GM23338 (cell line): Measurements from ENCODE around the gene ASCL5.

Experiments
- CREB1 ChIP-seq: fragments of 250-450 bp; sonication (Bioruptor Pico); IDR thresholded peaks from 2 replicates; pipeline ENCODE4 v1.5.0; 2020; ENCODE audit warnings: low read depth, mild to moderate bottlenecking, moderate library complexity
- EZH2 ChIP-seq: fragments of 200-600 bp; sonication (generic); IDR thresholded peaks from one replicate; pipeline ENCODE4 v1.8.0; 2017; ENCODE audit warnings: antibody characterized with exemption, mild to moderate bottlenecking, low read depth; ENCODE audit not compliant: unreplicated experiment
- EZH2phosphoT487 ChIP-seq: fragments of 200-600 bp; sonication (generic); IDR thresholded peaks from one replicate; pipeline ENCODE4 v1.8.1; 2018; ENCODE audit warnings: antibody characterized with exemption; ENCODE audit not compliant: unreplicated experiment
- JUNB ChIP-seq: IDR thresholded peaks from one replicate; pipeline ENCODE4 v1.6.1; 2016; ENCODE audit warnings: antibody characterized with exemption; ENCODE audit not compliant: unreplicated experiment
- NANOG ChIP-seq: IDR thresholded peaks from 2 replicates; pipeline ENCODE4 v1.6.1; 2016; ENCODE audit warnings: antibody characterized with exemption, borderline replicate concordance
- POLR2AphosphoS5 ChIP-seq: IDR thresholded peaks from 2 replicates; pipeline ENCODE4 v1.6.1; 2016; ENCODE audit warnings: antibody characterized with exemption, low read depth
- REST ChIP-seq: IDR thresholded peaks from one replicate; pipeline ENCODE4 v1.6.1; 2018; ENCODE audit warnings: antibody characterized with exemption; ENCODE audit not compliant: unreplicated experiment
- STAT1 ChIP-seq: IDR thresholded peaks from one replicate; pipeline ENCODE4 v1.6.1; 2016; ENCODE audit warnings: antibody characterized with exemption; ENCODE audit not compliant: unreplicated experiment
- ZNF114 ChIP-seq: fragments of 250-450 bp; sonication (Bioruptor Pico); IDR thresholded peaks from 2 replicates; pipeline ENCODE4 v1.5.0; 2020; ENCODE audit warnings: mild to moderate bottlenecking, moderate library complexity
- ZNF331 ChIP-seq: fragments of 250-450 bp; sonication (Bioruptor Pico); IDR thresholded peaks from 2 replicates; pipeline ENCODE4 v1.5.0; 2020; ENCODE audit warnings: low read depth, mild to moderate bottlenecking, moderate library complexity
- TF ChIP-seq, protein P1 (sequence below), 2 experiments: fragments of 200-600 bp in 1 of 2; sonication (generic) in 1 of 2; conservative IDR thresholded peaks; 2 replicates each; pipeline versions ENCODE4 v1.5.1 to v1.6.1; 2016 to 2017; ENCODE audit warnings: antibody characterized with exemption in 2 of 2, low read depth in 2 of 2, mild to moderate bottlenecking in 2 of 2, moderate library complexity in 1 of 2
- TF ChIP-seq, protein P2 (sequence below): IDR thresholded peaks from 2 replicates; pipeline ENCODE4 v1.6.1; 2016; ENCODE audit warnings: antibody characterized with exemption

GRCh38 chr1:201109651-201110050, 17.3 kb downstream of the ASCL5 start:
- TF ChIP-seq, protein P1, sequence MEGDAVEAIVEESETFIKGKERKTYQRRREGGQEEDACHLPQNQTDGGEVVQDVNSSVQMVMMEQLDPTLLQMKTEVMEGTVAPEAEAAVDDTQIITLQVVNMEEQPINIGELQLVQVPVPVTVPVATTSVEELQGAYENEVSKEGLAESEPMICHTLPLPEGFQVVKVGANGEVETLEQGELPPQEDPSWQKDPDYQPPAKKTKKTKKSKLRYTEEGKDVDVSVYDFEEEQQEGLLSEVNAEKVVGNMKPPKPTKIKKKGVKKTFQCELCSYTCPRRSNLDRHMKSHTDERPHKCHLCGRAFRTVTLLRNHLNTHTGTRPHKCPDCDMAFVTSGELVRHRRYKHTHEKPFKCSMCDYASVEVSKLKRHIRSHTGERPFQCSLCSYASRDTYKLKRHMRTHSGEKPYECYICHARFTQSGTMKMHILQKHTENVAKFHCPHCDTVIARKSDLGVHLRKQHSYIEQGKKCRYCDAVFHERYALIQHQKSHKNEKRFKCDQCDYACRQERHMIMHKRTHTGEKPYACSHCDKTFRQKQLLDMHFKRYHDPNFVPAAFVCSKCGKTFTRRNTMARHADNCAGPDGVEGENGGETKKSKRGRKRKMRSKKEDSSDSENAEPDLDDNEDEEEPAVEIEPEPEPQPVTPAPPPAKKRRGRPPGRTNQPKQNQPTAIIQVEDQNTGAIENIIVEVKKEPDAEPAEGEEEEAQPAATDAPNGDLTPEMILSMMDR (conservative IDR thresholded peaks at IDR 0.05; ENCODE audit: low read depth in 2 of 2) = no peak
- TF ChIP-seq ZNF331 (CRISPR knock-in tag) = no peak
- TF ChIP-seq EZH2 = no peak
- TF ChIP-seq ZNF114 (CRISPR knock-in tag) = no peak
- no peak for TF ChIP-seq NANOG
- no peak for TF ChIP-seq EZH2phosphoT487
- TF ChIP-seq POLR2AphosphoS5 = no peak
- TF ChIP-seq STAT1 = no peak
- TF ChIP-seq REST = no peak
- TF ChIP-seq CREB1 (CRISPR knock-in tag) = no peak
- no peak for TF ChIP-seq JUNB
- TF ChIP-seq, protein P2, sequence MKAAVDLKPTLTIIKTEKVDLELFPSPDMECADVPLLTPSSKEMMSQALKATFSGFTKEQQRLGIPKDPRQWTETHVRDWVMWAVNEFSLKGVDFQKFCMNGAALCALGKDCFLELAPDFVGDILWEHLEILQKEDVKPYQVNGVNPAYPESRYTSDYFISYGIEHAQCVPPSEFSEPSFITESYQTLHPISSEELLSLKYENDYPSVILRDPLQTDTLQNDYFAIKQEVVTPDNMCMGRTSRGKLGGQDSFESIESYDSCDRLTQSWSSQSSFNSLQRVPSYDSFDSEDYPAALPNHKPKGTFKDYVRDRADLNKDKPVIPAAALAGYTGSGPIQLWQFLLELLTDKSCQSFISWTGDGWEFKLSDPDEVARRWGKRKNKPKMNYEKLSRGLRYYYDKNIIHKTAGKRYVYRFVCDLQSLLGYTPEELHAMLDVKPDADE = no peak
